CD1c-positive myeloid dendritic cell (primary cell): ENCODE results near the gene EIF1B.

Experiments
- DNase-seq: peaks from one replicate; pipeline ENCODE4 v3.0.0-alpha.2; 2016; ENCODE audit errors: extremely low spot score

EIF1B gene

DNA sequence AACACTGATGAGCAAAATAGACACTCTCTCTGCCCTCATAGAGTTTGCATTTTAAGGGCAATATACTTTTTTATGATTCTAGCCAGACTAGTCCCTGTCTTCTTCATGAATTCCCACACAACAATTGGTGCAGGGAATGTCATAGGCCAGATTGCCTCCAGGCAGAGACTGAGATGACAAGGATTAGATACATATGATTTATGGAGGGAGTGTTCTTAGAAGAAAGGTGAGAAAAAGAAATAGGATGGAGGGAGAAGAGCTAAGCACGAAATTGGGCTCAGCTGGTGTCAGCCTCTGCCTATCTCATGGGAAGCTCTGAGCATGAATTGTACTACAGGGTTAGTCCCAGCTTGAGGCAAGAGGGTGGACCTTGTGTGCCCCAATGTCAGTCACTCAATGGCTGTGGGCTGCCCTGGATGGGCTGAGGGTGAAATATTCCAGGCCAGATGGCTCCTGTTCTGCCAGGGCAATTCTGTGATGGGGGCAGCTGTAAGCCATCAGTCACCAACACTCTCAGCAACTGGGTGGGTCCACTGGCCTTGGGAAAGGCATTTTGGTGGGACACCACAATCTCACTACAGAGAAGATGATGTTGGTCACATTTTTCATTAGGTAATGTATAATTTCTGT, 31.1 kb downstream of the EIF1B start:
- no peak for DNase-seq

DNA sequence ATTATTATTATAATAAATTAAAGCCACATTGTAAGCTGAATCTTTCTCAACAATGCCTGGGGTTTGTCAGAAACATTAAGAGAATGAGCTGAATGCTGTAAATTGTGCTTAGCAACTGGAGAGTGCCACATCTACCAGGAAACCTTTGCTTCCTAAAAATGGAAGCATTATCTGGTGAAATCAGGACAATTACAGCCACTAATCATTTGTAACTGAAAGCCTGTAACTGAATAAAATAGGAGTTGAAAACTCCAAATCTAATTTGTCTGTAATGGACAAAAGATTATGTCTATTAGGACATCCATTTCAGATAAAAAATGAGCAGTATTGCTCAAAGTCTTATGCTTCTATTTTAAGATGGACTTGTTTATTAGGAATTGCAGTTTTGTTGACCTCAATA, 32.2 kb downstream of the EIF1B start:
- DNase-seq = no peak

DNA sequence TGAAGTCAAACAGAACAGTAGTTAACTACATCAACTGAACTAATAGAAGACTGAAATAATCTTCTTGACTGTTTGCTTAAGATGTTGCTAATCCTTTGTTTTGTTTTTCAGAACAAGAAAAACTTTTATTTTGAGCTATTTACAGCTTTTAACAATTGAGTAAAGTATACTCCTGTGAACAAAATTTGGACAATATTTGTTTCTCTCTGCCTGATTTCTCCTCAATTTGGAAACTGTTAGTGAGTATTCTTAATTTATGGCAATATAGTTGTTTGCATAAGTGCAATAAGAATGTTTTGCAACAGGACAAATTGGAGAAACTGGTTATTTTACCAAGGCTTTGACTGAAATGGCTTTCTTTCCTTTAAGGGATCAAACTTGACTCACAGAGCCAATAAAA, 41.0 kb downstream of the EIF1B start:
- no peak for DNase-seq

DNA sequence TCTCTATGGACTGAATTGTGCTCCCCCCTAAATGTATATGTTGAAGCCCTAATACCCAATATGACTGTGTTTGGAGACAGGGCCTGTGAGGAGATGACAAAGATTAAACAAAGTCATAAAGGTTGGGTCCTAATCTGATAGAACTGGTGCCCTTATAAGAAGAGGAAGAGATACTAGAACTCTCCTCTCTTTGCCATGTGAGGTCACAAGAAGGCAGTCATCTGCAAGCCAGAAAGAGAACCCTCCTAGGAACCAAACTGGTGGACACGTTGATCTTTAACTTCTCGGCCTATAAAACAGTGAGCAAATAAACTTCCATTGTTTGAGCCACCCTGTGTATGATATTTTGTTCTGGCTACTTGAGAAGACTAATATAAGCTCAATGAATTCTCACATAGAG, 45.9 kb downstream of the EIF1B start:
- DNase-seq = no peak

DNA sequence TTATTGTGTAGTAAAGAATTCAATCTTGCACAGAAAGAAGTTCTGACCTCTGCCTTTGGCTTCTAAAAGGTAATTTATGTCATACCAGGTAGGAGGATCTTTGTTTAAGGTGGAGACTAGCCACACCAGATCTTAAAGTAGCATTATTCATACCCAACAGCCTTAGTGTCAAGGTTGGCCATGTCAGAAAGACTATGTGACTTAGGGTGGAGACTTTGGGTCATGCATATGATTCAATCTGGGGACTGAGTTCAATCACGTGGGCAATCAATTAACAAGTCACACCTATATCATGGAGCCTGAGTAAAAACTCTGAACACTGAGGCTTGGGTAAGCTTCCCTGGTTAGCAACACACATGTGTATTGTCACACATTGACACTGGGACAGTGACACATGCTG, 48.9 kb downstream of the EIF1B start:
- no peak for DNase-seq
